ENCODE data around the gene LOXL3.

LOXL3 gene

DNA sequence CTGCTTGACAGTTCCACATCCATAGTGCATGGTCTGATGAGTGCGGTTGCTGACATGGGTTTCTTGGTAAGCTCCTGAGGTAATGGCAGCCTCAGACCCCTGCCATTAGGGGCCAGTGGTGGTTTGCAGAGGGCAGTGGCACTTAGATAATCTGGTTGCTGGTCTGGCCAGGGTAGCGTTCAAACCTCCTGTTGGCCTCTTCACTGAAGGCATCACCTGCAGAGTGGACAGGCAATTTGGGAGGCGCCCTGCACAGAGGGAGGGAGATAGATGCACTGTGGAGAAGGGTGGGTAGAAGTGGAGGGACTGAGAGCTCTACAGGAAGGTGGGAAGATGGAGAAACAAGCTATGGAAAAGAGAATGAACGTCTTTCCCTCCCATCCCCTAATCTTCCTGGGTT lies 20.3 kb downstream of the LOXL3 start:
- Histone ChIP-seq H3K27ac (ENCODE audit: low read depth, low read length) (no peak overlapping the region), H3K4me2 (ENCODE audit: low read length) (no peak overlapping the region), H3K9me2 (replicated peaks; ENCODE audit: control insufficient read depth, low read length) (no peaks in the 10 kb centered on the region), H3K79me2 (ENCODE audit: control insufficient read depth, low read length) (peaks cover 31% of the 10 kb centered on the region), H3K36me3 (ENCODE audit: control insufficient read depth, low read length) (peaks cover 37% of the 10 kb centered on the region), H3K4me3 (ENCODE audit: low read length) (no peak overlapping the region), H3F3A (ENCODE audit: control insufficient read depth, insufficient read depth) (peaks cover 7% of the 10 kb centered on the region; the same call in 1 of the 2 replicates), H3K4me1 (ENCODE audit: control insufficient read depth, low read length) (peaks cover 18% of the 10 kb centered on the region), H3K27me3 (ENCODE audit: control insufficient read depth, low read length) (peaks cover 13% of the 10 kb centered on the region), H4K20me1 (ENCODE audit: control insufficient read depth, insufficient read depth, low read depth, low read length) (no peaks in the 10 kb centered on the region), H3K9me3 (ENCODE audit: control insufficient read depth, insufficient read depth, low read length) (no peaks in the 10 kb centered on the region)
- TF ChIP-seq, protein P1, sequence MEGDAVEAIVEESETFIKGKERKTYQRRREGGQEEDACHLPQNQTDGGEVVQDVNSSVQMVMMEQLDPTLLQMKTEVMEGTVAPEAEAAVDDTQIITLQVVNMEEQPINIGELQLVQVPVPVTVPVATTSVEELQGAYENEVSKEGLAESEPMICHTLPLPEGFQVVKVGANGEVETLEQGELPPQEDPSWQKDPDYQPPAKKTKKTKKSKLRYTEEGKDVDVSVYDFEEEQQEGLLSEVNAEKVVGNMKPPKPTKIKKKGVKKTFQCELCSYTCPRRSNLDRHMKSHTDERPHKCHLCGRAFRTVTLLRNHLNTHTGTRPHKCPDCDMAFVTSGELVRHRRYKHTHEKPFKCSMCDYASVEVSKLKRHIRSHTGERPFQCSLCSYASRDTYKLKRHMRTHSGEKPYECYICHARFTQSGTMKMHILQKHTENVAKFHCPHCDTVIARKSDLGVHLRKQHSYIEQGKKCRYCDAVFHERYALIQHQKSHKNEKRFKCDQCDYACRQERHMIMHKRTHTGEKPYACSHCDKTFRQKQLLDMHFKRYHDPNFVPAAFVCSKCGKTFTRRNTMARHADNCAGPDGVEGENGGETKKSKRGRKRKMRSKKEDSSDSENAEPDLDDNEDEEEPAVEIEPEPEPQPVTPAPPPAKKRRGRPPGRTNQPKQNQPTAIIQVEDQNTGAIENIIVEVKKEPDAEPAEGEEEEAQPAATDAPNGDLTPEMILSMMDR (IDR thresholded peaks at IDR 0.05; ENCODE audit: low read depth, low read length, poor library complexity, severe bottlenecking) = no peak
- TF ChIP-seq EZH2phosphoT487 (IDR thresholded peaks at IDR 0.05; ENCODE audit: borderline replicate concordance, low read length) = no peak

- Histone ChIP-seq H3K27ac (ENCODE audit: low read depth, low read length) (no peak overlapping the region), H3K36me3 (ENCODE audit: control insufficient read depth, low read length) (peaks cover 49% of the 10 kb centered on the region), H3K4me2 (ENCODE audit: low read length) (peak overlapping the region; percentile 94; the same call in 1 of the 2 replicates), H3F3A (ENCODE audit: control insufficient read depth, insufficient read depth) (peaks cover 9% of the 10 kb centered on the region; the same call in 1 of the 2 replicates), H4K20me1 (ENCODE audit: control insufficient read depth, insufficient read depth, low read depth, low read length) (no peaks in the 10 kb centered on the region), H3K4me3 (ENCODE audit: low read length) (no peak overlapping the region), H3K79me2 (ENCODE audit: control insufficient read depth, low read length) (peaks cover 43% of the 10 kb centered on the region), H3K9me2 (replicated peaks; ENCODE audit: control insufficient read depth, low read length) (no peaks in the 10 kb centered on the region), H3K27me3 (ENCODE audit: control insufficient read depth, low read length) (peaks cover under 1% of the 10 kb centered on the region), H3K4me1 (ENCODE audit: control insufficient read depth, low read length) (peaks cover 30% of the 10 kb centered on the region), H3K9me3 (ENCODE audit: control insufficient read depth, insufficient read depth, low read length) (no peaks in the 10 kb centered on the region)
- no peak for TF ChIP-seq EZH2phosphoT487 (IDR thresholded peaks at IDR 0.05; ENCODE audit: borderline replicate concordance, low read length)
- TF ChIP-seq, protein P1 (IDR thresholded peaks at IDR 0.05; ENCODE audit: low read depth, low read length, poor library complexity, severe bottlenecking) = peak; percentile 56
These were observed 21.5 kb downstream of the LOXL3 start for GRCh38 chr2:74532222-74532621.

- peak overlapping the region; percentile 94 for H3K4me2 ChIP-seq (ENCODE audit: low read length)
- no peaks in the 10 kb centered on the region for H3K27me3 ChIP-seq (ENCODE audit: control insufficient read depth, low read length)
- peaks cover 11% of the 10 kb centered on the region for H3F3A ChIP-seq (ENCODE audit: control insufficient read depth, insufficient read depth)
- H3K79me2 ChIP-seq (ENCODE audit: control insufficient read depth, low read length) = peaks cover 48% of the 10 kb centered on the region
- H3K4me3 ChIP-seq (ENCODE audit: low read length) = peak overlapping the region; percentile 99; the same call in 1 of the 2 replicates
- no peaks in the 10 kb centered on the region for H3K9me2 ChIP-seq (replicated peaks; ENCODE audit: control insufficient read depth, low read length)
- peaks cover 36% of the 10 kb centered on the region for H3K4me1 ChIP-seq (ENCODE audit: control insufficient read depth, low read length)
- H4K20me1 ChIP-seq (ENCODE audit: control insufficient read depth, insufficient read depth, low read depth, low read length) = no peaks in the 10 kb centered on the region
- TF ChIP-seq, protein P1 (IDR thresholded peaks at IDR 0.05; ENCODE audit: low read depth, low read length, poor library complexity, severe bottlenecking) = no peak
- TF ChIP-seq EZH2phosphoT487 (IDR thresholded peaks at IDR 0.05; ENCODE audit: borderline replicate concordance, low read length) = no peak
- peaks cover 55% of the 10 kb centered on the region for H3K36me3 ChIP-seq (ENCODE audit: control insufficient read depth, low read length)
- H3K27ac ChIP-seq (ENCODE audit: low read depth, low read length) = no peak overlapping the region
- no peaks in the 10 kb centered on the region for H3K9me3 ChIP-seq (ENCODE audit: control insufficient read depth, insufficient read depth, low read length)
These were observed 22.1 kb downstream of the LOXL3 start for GRCh38 chr2:74531666-74532065.

All from DOHH2 (cell line).